ENCODE data around the gene UNC5B.

The UNC5B gene

GRCh38 chr10:71234004-71234894, 21.9 kb downstream of the UNC5B start:
- in situ Hi-C loops (cut with HindIII; ENCODE audit: low sequenced_read_pairs): no loop called here
- TF ChIP-seq CTCF (IDR thresholded peaks at IDR 0.05; ENCODE audit: low read depth, low read length, missing control alignments): no peak
- no peak for DNase-seq (ENCODE audit: low read depth)

GRCh38 chr10:71234970-71235685, 22.8 kb downstream of the UNC5B start:
- no peak overlapping the region for H3K4me3 ChIP-seq (ENCODE audit: low read depth, low read length)
- in situ Hi-C loops (cut with HindIII; ENCODE audit: low sequenced_read_pairs): no loop called here
- DNase-seq (ENCODE audit: low read depth): peak; percentile 52
- TF ChIP-seq CTCF (IDR thresholded peaks at IDR 0.05; ENCODE audit: low read depth, low read length, missing control alignments): no peak

More at GRCh38 chr10:71234004-71234894, 21.9 kb downstream of the UNC5B start:
- H3K4me3 ChIP-seq (ENCODE audit: low read depth, low read length): no peak overlapping the region

GRCh38 chr10:71235808-71236207, 23.4 kb downstream of the UNC5B start:
- DNase-seq (ENCODE audit: low read depth): no peak
- H3K4me3 ChIP-seq (ENCODE audit: low read depth, low read length): no peak overlapping the region
- in situ Hi-C loops (cut with HindIII; ENCODE audit: low sequenced_read_pairs): no loop called here
- no peak for TF ChIP-seq CTCF (IDR thresholded peaks at IDR 0.05; ENCODE audit: low read depth, low read length, missing control alignments)

GRCh38 chr10:71236286-71236685, 23.9 kb downstream of the UNC5B start:
- no peak overlapping the region for H3K4me3 ChIP-seq (ENCODE audit: low read depth, low read length)
- in situ Hi-C loops (cut with HindIII; ENCODE audit: low sequenced_read_pairs): no loop called here
- no peak for TF ChIP-seq CTCF (IDR thresholded peaks at IDR 0.05; ENCODE audit: low read depth, low read length, missing control alignments)
- no peak for DNase-seq (ENCODE audit: low read depth)

- no peak for TF ChIP-seq CTCF (IDR thresholded peaks at IDR 0.05; ENCODE audit: low read depth, low read length, missing control alignments)
- H3K4me3 ChIP-seq (ENCODE audit: low read depth, low read length): no peak overlapping the region
- DNase-seq (ENCODE audit: low read depth): no peak
- in situ Hi-C loops (cut with HindIII; ENCODE audit: low sequenced_read_pairs): no loop called here
Measured at GRCh38 chr10:71236822-71237682, 24.7 kb downstream of the UNC5B start.
